Stimulated activated CD8-positive, alpha-beta memory T cell treated with anti-CD3 and anti-CD28 coated beads, Interleukin-12 subunit alpha, Interleukin-12 subunit beta, amount 100 ng/mL, for 24 hours (primary cell): Measurements from ENCODE around the gene KRT1.

Source experiments
- DNase-seq: peaks from one replicate; pipeline ENCODE4 v3.0.0-alpha.2; 2020; ENCODE audit errors: extremely low read depth

KRT1 gene

GRCh38 chr12:52636189-52636588 is 44.0 kb downstream of the KRT1 start:
- no peak for DNase-seq

- DNase-seq = no peak
These were observed 45.7 kb downstream of the KRT1 start for GRCh38 chr12:52634266-52635056.

- DNase-seq = no peak
These were observed 46.8 kb downstream of the KRT1 start for GRCh38 chr12:52633383-52633782.

- no peak for DNase-seq
These were observed 47.6 kb downstream of the KRT1 start for GRCh38 chr12:52632656-52633055.

- no peak for DNase-seq
These were observed 48.3 kb downstream of the KRT1 start for GRCh38 chr12:52631676-52632459.

- no peak for DNase-seq
These were observed 48.9 kb downstream of the KRT1 start for GRCh38 chr12:52631264-52631663.

GRCh38 chr12:52630599-52631200 is 49.5 kb downstream of the KRT1 start:
- DNase-seq = no peak

GRCh38 chr12:52630008-52630500 is 50.2 kb downstream of the KRT1 start:
- no peak for DNase-seq

- no peak for DNase-seq
These were observed 50.8 kb downstream of the KRT1 start for GRCh38 chr12:52629281-52630007.

GRCh38 chr12:52628841-52629240 is 51.4 kb downstream of the KRT1 start:
- DNase-seq = no peak

GRCh38 chr12:52628111-52628507 is 52.1 kb downstream of the KRT1 start:
- DNase-seq = no peak

- DNase-seq = no peak
These were observed 52.7 kb downstream of the KRT1 start for GRCh38 chr12:52627395-52628110.
